Femur (tissue), 1 donor: ENCODE data around the gene C4orf17.
A peak's percentile ranks its signal among the peaks of the same experiment; 100 is the strongest.
"Not testable (repeated sequence)": the region's sequence is repeated elsewhere in the genome, so short reads cannot be mapped to it uniquely, and the experiment has no call there.

Experiments used
- DNase-seq: peaks from one replicate; pipeline ENCODE4 v3.0.0-alpha.2; 2017

C4orf17 gene

GRCh38 chr4:99510721-99511120 is at the start of gene C4orf17:
Gene C4orf17, plus strand, starts transcription at chr4:99511021. Its CDS starts 2,061 bp downstream, at chr4:99513082.
- no peak for DNase-seq

GRCh38 chr4:99461623-99462401 is 49.0 kb upstream of the C4orf17 start:
- DNase-seq: no peak

- peak; percentile 63 for DNase-seq
Measured at GRCh38 chr4:99462875-99463464, 47.9 kb upstream of the C4orf17 start.

- no peak for DNase-seq
Measured at GRCh38 chr4:99463566-99463965, 47.3 kb upstream of the C4orf17 start.

GRCh38 chr4:99467887-99468286 is 42.9 kb upstream of the C4orf17 start:
- DNase-seq: no peak

GRCh38 chr4:99468889-99469288 is 41.9 kb upstream of the C4orf17 start:
- no peak for DNase-seq

GRCh38 chr4:99471349-99471748 is 39.5 kb upstream of the C4orf17 start:
- DNase-seq: no peak

GRCh38 chr4:99471896-99472295 is 38.9 kb upstream of the C4orf17 start:
- no peak for DNase-seq

GRCh38 chr4:99473131-99473530 is 37.7 kb upstream of the C4orf17 start:
- no peak for DNase-seq

GRCh38 chr4:99483636-99484035 is 27.2 kb upstream of the C4orf17 start:
- no peak for DNase-seq

- no peak for DNase-seq
Measured at GRCh38 chr4:99485212-99485611, 25.6 kb upstream of the C4orf17 start.

GRCh38 chr4:99486648-99487047 is 24.2 kb upstream of the C4orf17 start:
- not testable (repeated sequence) for DNase-seq

GRCh38 chr4:99490286-99490685 is 20.5 kb upstream of the C4orf17 start:
- no peak for DNase-seq

- peak; percentile 35 for DNase-seq
Measured at GRCh38 chr4:99504804-99505502, 5.9 kb upstream of the C4orf17 start.

GRCh38 chr4:99506781-99507180 is 4.0 kb upstream of the C4orf17 start:
- DNase-seq: no peak

GRCh38 chr4:99507349-99507748 is 3.5 kb upstream of the C4orf17 start:
- DNase-seq: no peak

GRCh38 chr4:99507762-99508161 is 3.1 kb upstream of the C4orf17 start:
- DNase-seq: no peak

- DNase-seq: no peak
Measured at GRCh38 chr4:99518601-99519295, 7.9 kb downstream of the C4orf17 start.

- no peak for DNase-seq
Measured at GRCh38 chr4:99529228-99529627, 18.4 kb downstream of the C4orf17 start.

- DNase-seq: no peak
Measured at GRCh38 chr4:99529956-99530355, 19.1 kb downstream of the C4orf17 start.

GRCh38 chr4:99534699-99535098 is 23.9 kb downstream of the C4orf17 start:
- DNase-seq: not testable (repeated sequence)

GRCh38 chr4:99536271-99536670 is 25.4 kb downstream of the C4orf17 start:
- DNase-seq: peak; percentile 43

- no peak for DNase-seq
Measured at GRCh38 chr4:99536848-99537247, 26.0 kb downstream of the C4orf17 start.
